A673 (cell line): ENCODE measurements around the gene LPP. TPM values are rescaled to one million over a fixed set of nuclear protein-coding genes. Genes with fewer than 3 reads are reported as not detected.
"Not testable (repeated sequence)": the region's sequence is repeated elsewhere in the genome, so short reads cannot be mapped to it uniquely, and the experiment has no call there.

Experiments used
- BruUV-seq: library from RNA; stranded (reverse); fragments of 400-500 nt; replicated peaks from 2 replicates; lab custom pipeline; 2021; lab: Mats Ljungman, UMichigan
- CTCF ChIA-PET: fragments of 300-600 bp; sonication (Branson Sonifier 250); formaldehyde crosslinking; loops from one replicate; lab custom pipeline; 2022; ENCODE audit warnings: antibody characterized with exemption; lab: Charles Lee
- POLR2A ChIA-PET: fragments of 300-600 bp; sonication (Branson Sonifier 250); formaldehyde crosslinking; loops from one replicate; lab custom pipeline; 2022; ENCODE audit warnings: antibody characterized with exemption; ENCODE audit not compliant: low non-redundant PET; lab: Charles Lee
- DNase-seq: peaks from one replicate; pipeline ENCODE4 v3.0.0-alpha.2; 2015; ENCODE audit warnings: low spot score
- H3K27ac ChIP-seq: fragments of 200-600 bp; sonication (generic); 2 replicates; pipeline ENCODE4 v1.5.1; 2016; ENCODE audit warnings: mixed run types, low read depth, mild to moderate bottlenecking, mixed read lengths, antibody characterized with exemption, low read length; ENCODE audit not compliant: poor library complexity, severe bottlenecking
- H3K27me3 ChIP-seq: fragments of 200-600 bp; sonication (generic); replicated peaks from 2 replicates; pipeline ENCODE4 v1.6.1; 2017; ENCODE audit warnings: mixed run types, low read depth, mild to moderate bottlenecking, mixed read lengths, antibody characterized with exemption, low read length; ENCODE audit not compliant: insufficient read depth, poor library complexity
- H3K36me3 ChIP-seq: fragments of 200-600 bp; sonication (generic); 2 replicates; pipeline ENCODE4 v1.6.1; 2016; ENCODE audit warnings: mixed run types, mild to moderate bottlenecking, mixed read lengths, antibody characterized with exemption, low read length; ENCODE audit not compliant: insufficient read depth, poor library complexity, severe bottlenecking
- H3K4me1 ChIP-seq: fragments of 200-600 bp; sonication (generic); 2 replicates; pipeline ENCODE4 v1.6.1; 2017; ENCODE audit warnings: mixed run types, mild to moderate bottlenecking, mixed read lengths, antibody characterized with exemption, low read length; ENCODE audit not compliant: insufficient read depth, poor library complexity, severe bottlenecking
- H3K4me3 ChIP-seq: fragments of 200-600 bp; sonication (generic); 2 replicates; pipeline ENCODE4 v1.5.1; 2016; ENCODE audit warnings: low read depth, mixed run types, mild to moderate bottlenecking, mixed read lengths, low read length; ENCODE audit not compliant: poor library complexity, severe bottlenecking
- H3K9me3 ChIP-seq: fragments of 200-600 bp; sonication (generic); 2 replicates; pipeline ENCODE4 v1.6.1; 2016; ENCODE audit warnings: mixed run types, low read depth, mild to moderate bottlenecking, mixed read lengths, antibody characterized with exemption, low read length; ENCODE audit not compliant: poor library complexity, severe bottlenecking
- CTCF ChIP-seq: fragments of 300-800, 200-600 bp; sonication (generic); conservative IDR thresholded peaks from 2 replicates; pipeline ENCODE4 v1.5.1; 2017; ENCODE audit warnings: low read depth, mild to moderate bottlenecking, antibody characterized with exemption, low read length, moderate library complexity, mixed read lengths
- EZH2 ChIP-seq: fragments of 200-600 bp; sonication (generic); IDR thresholded peaks from 2 replicates; pipeline ENCODE4 v1.6.1; 2017; ENCODE audit warnings: borderline replicate concordance, low read depth, mild to moderate bottlenecking, mixed read lengths, antibody characterized with exemption, low read length; ENCODE audit not compliant: poor library complexity, severe bottlenecking
- intact Hi-C: fragments of 100-400 bp; cut with micrococcal nuclease; formaldehyde crosslinking; loops from one replicate; pipeline ENCODE4 v1.10.0; 2022; ENCODE audit not compliant: unreplicated experiment
- total RNA-seq: library from RNA; stranded (reverse); gene quantifications from 2 replicates; pipeline ENCODE4 v1.2.3, GENCODE V29; 2021

The LPP gene
- total RNA-seq, 1 experiment from 2014 or later = 39.7 TPM

GRCh38 chr3:188634285-188634684 is 480.3 kb downstream of the LPP start:
- H3K27me3 ChIP-seq = no peaks in the 10 kb centered on the region
- CTCF ChIA-PET = no interaction called here
- POLR2A ChIA-PET = no interaction called here
- no peak overlapping the region for H3K27ac ChIP-seq
- H3K36me3 ChIP-seq = no peaks in the 10 kb centered on the region
- intact Hi-C loops = no loop called here
- no TSS peak for BruUV-seq
- H3K4me3 ChIP-seq = no peak overlapping the region
- TF ChIP-seq CTCF (no peak), EZH2 (no peak)
- no peak for DNase-seq
- H3K4me1 ChIP-seq = peaks cover 9% of the 10 kb centered on the region
- peaks cover 3% of the 10 kb centered on the region for H3K9me3 ChIP-seq

- TF ChIP-seq CTCF = no peak
- no peak for TF ChIP-seq EZH2
- H3K4me1 ChIP-seq = peaks cover 9% of the 10 kb centered on the region
- H3K36me3 ChIP-seq = no peaks in the 10 kb centered on the region
- ChIA-PET CTCF (no interaction called here), POLR2A (no interaction called here)
- intact Hi-C loops = no loop called here
- DNase-seq = peak; percentile 6
- H3K4me3 ChIP-seq = no peak overlapping the region
- no peaks in the 10 kb centered on the region for H3K27me3 ChIP-seq
- H3K9me3 ChIP-seq = no peaks in the 10 kb centered on the region
- no TSS peak for BruUV-seq
- peak overlapping the region; percentile 6 for H3K27ac ChIP-seq
Measured at GRCh38 chr3:188635258-188636042, 481.5 kb downstream of the LPP start.

- POLR2A ChIA-PET, H3K4me3 ChIP-seq, CTCF ChIA-PET, H3K4me1 ChIP-seq, H3K36me3 ChIP-seq, H3K27ac ChIP-seq, H3K27me3 ChIP-seq, intact Hi-C loops, BruUV-seq, H3K9me3 ChIP-seq, DNase-seq: not testable (repeated sequence)
Measured at GRCh38 chr3:188636292-188636691, 482.3 kb downstream of the LPP start.

GRCh38 chr3:188641076-188641475 is 487.1 kb downstream of the LPP start:
- ChIA-PET POLR2A (no interaction called here), CTCF (no interaction called here)
- TF ChIP-seq CTCF (no peak), EZH2 (no peak)
- Histone ChIP-seq H3K27ac (no peak overlapping the region), H3K27me3 (no peaks in the 10 kb centered on the region), H3K4me1 (no peaks in the 10 kb centered on the region), H3K9me3 (no peaks in the 10 kb centered on the region), H3K4me3 (no peak overlapping the region), H3K36me3 (no peaks in the 10 kb centered on the region)
- BruUV-seq = no TSS peak
- intact Hi-C loops = no loop called here
- no peak for DNase-seq
